Neural progenitor cell (in vitro differentiated cells): Measurements from ENCODE around the gene DHCR24. TPM values are rescaled to one million over a fixed set of nuclear protein-coding genes. Genes with fewer than 3 reads are reported as not detected.

Experiments used
- DNase-seq: peaks from one replicate; pipeline ENCODE4 v3.0.0-alpha.2; 2016; ENCODE audit warnings: low spot score
- H2AFZ ChIP-seq: fragments of 200-600 bp; sonication (generic); replicated peaks from 2 replicates; pipeline ENCODE4 v1.6.1; 2016; ENCODE audit warnings: antibody characterized with exemption
- H3F3A ChIP-seq: fragments of 200-600 bp; sonication (generic); 2 replicates; pipeline ENCODE4 v1.6.1; 2016; ENCODE audit warnings: antibody characterized with exemption, low read depth
- H3K27ac ChIP-seq: fragments of 200-600 bp; sonication (generic); 2 replicates; pipeline ENCODE4 v1.5.1; 2016; ENCODE audit warnings: mild to moderate bottlenecking
- H3K27me3 ChIP-seq: fragments of 200-600 bp; sonication (generic); 2 replicates; pipeline ENCODE4 v1.6.1; 2016; ENCODE audit warnings: mild to moderate bottlenecking, moderate library complexity
- H3K36me3 ChIP-seq: fragments of 200-600 bp; sonication (generic); 2 replicates; pipeline ENCODE4 v1.5.1; 2016
- H3K4me1 ChIP-seq: fragments of 200-600 bp; sonication (generic); 2 replicates; pipeline ENCODE4 v1.6.1; 2016; ENCODE audit warnings: mixed run types
- H3K4me2 ChIP-seq: fragments of 200-600 bp; sonication (generic); 2 replicates; pipeline ENCODE4 v1.6.1; 2016
- H3K4me3 ChIP-seq: fragments of 200-600 bp; sonication (generic); 2 replicates; pipeline ENCODE4 v1.5.1; 2016
- H3K79me2 ChIP-seq: fragments of 200-600 bp; sonication (generic); 2 replicates; pipeline ENCODE4 v1.6.1; 2016; ENCODE audit warnings: low read depth
- H3K9ac ChIP-seq: fragments of 200-600 bp; sonication (generic); 2 replicates; pipeline ENCODE4 v1.6.1; 2016
- H3K9me3 ChIP-seq: fragments of 200-600 bp; sonication (generic); 2 replicates; pipeline ENCODE4 v1.5.1; 2016; ENCODE audit warnings: low read depth
- H4K20me1 ChIP-seq: fragments of 200-600 bp; sonication (generic); 2 replicates; pipeline ENCODE4 v1.6.1; 2016; ENCODE audit warnings: low read depth
- H3K27ac Mint-ChIP-seq: 3 replicates; pipeline ENCODE4 v1.8.0; 2021; ENCODE audit warnings: mixed read lengths
- H3K27me3 Mint-ChIP-seq: 2 replicates; pipeline ENCODE4 v1.8.0; 2022; ENCODE audit warnings: low read depth, mild to moderate bottlenecking, inconsistent platforms, moderate library complexity, mixed read lengths; ENCODE audit not compliant: insufficient read depth
- H3K36me3 Mint-ChIP-seq: 3 replicates; pipeline ENCODE4 v1.8.0; 2021; ENCODE audit warnings: mixed read lengths
- H3K4me1 Mint-ChIP-seq: 3 replicates; pipeline ENCODE4 v1.8.0; 2021; ENCODE audit warnings: mixed read lengths
- H3K4me3 Mint-ChIP-seq: 3 replicates; pipeline ENCODE4 v1.8.0; 2021; ENCODE audit warnings: mild to moderate bottlenecking, moderate library complexity, mixed read lengths
- H3K9me3 Mint-ChIP-seq: 3 replicates; pipeline ENCODE4 v1.8.0; 2020; ENCODE audit warnings: mixed read lengths
- EZH2 ChIP-seq: fragments of 200-600 bp; sonication (generic); IDR thresholded peaks from 2 replicates; pipeline ENCODE4 v1.6.1; 2017; ENCODE audit warnings: antibody characterized with exemption, mild to moderate bottlenecking, moderate library complexity
- EZH2phosphoT487 ChIP-seq: fragments of 200-600 bp; sonication (generic); IDR thresholded peaks from 2 replicates; pipeline ENCODE4 v1.6.1; 2017; ENCODE audit warnings: antibody characterized with exemption
- total RNA-seq: library from RNA; depleted of rRNA; stranded (reverse); fragments of >200 nt; gene quantifications from 2 replicates; pipeline ENCODE4 v1.2.3, GENCODE V29; 2015; ENCODE audit warnings: low replicate concordance
- TF ChIP-seq, protein P1 (sequence below): fragments of 200-600 bp; sonication (generic); IDR thresholded peaks from 2 replicates; pipeline ENCODE4 v1.5.1; 2017; ENCODE audit warnings: antibody characterized with exemption, mild to moderate bottlenecking

The DHCR24 gene
- total RNA-seq, 1 donor from 2014 or later, result 94.5 TPM

- Mint-ChIP-seq H3K27ac (no peak overlapping the region), H3K36me3 (no peaks in the 10 kb centered on the region), H3K4me1 (peaks cover 4% of the 10 kb centered on the region), H3K4me3 (no peak overlapping the region), H3K27me3 (peaks cover 7% of the 10 kb centered on the region), H3K9me3 (no peaks in the 10 kb centered on the region)
- TF ChIP-seq EZH2phosphoT487 (no peak), EZH2 (no peak)
- TF ChIP-seq, protein P1, sequence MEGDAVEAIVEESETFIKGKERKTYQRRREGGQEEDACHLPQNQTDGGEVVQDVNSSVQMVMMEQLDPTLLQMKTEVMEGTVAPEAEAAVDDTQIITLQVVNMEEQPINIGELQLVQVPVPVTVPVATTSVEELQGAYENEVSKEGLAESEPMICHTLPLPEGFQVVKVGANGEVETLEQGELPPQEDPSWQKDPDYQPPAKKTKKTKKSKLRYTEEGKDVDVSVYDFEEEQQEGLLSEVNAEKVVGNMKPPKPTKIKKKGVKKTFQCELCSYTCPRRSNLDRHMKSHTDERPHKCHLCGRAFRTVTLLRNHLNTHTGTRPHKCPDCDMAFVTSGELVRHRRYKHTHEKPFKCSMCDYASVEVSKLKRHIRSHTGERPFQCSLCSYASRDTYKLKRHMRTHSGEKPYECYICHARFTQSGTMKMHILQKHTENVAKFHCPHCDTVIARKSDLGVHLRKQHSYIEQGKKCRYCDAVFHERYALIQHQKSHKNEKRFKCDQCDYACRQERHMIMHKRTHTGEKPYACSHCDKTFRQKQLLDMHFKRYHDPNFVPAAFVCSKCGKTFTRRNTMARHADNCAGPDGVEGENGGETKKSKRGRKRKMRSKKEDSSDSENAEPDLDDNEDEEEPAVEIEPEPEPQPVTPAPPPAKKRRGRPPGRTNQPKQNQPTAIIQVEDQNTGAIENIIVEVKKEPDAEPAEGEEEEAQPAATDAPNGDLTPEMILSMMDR, result no peak
- no peak overlapping the region for H2AFZ ChIP-seq
- H3K9me3 ChIP-seq, result no peaks in the 10 kb centered on the region
- no peak overlapping the region for H3K9ac ChIP-seq
- no peaks in the 10 kb centered on the region for H3K4me1 ChIP-seq
- no peaks in the 10 kb centered on the region for H3K36me3 ChIP-seq
- no peak for DNase-seq
- no peaks in the 10 kb centered on the region for H4K20me1 ChIP-seq
- H3K4me3 ChIP-seq, result no peak overlapping the region
- H3K4me2 ChIP-seq, result no peak overlapping the region
- H3F3A ChIP-seq, result no peaks in the 10 kb centered on the region
- no peak overlapping the region for H3K27ac ChIP-seq
- peaks cover 2% of the 10 kb centered on the region for H3K27me3 ChIP-seq
- H3K79me2 ChIP-seq, result no peaks in the 10 kb centered on the region
Measured at GRCh38 chr1:54806931-54807611, 79.9 kb downstream of the DHCR24 start.

GRCh38 chr1:54805981-54806381 is 81.0 kb downstream of the DHCR24 start:
- H3K27me3 Mint-ChIP-seq, result peaks cover 7% of the 10 kb centered on the region
- no peak for DNase-seq

DNA sequence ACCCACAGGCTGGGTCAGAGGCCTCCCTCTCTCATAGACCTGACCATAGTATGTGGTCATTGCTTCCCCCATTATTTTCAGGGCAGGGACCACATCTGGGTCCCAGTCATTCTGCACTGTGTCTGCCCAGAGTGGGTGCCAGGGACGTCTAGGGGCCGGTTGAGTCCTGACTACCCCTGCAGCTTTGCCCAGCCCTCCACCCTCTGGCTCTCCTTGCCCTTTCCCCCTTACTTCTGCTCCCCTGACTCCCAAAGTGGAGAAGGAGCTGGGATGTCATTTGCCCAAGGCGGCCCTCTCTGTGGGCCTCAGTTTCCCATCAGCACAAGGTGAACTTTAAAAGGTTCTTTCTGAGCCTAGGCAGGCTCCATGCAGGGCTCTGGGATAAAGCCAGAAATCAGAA is 81.5 kb downstream of the DHCR24 start:
- H3K4me1 Mint-ChIP-seq, result peaks cover 4% of the 10 kb centered on the region
- Histone ChIP-seq H2AFZ (no peak overlapping the region), H4K20me1 (no peaks in the 10 kb centered on the region), H3K4me2 (no peak overlapping the region), H3K9me3 (no peaks in the 10 kb centered on the region), H3K4me1 (no peaks in the 10 kb centered on the region), H3K27ac (no peak overlapping the region), H3F3A (no peaks in the 10 kb centered on the region), H3K27me3 (peaks cover 18% of the 10 kb centered on the region), H3K36me3 (no peaks in the 10 kb centered on the region), H3K4me3 (no peak overlapping the region), H3K9ac (no peak overlapping the region), H3K79me2 (no peaks in the 10 kb centered on the region)
- H3K27ac Mint-ChIP-seq, result no peak overlapping the region
- no peaks in the 10 kb centered on the region for H3K9me3 Mint-ChIP-seq
- no peak for DNase-seq
- H3K4me3 Mint-ChIP-seq, result no peak overlapping the region
- peaks cover 4% of the 10 kb centered on the region for H3K27me3 Mint-ChIP-seq
- no peaks in the 10 kb centered on the region for H3K36me3 Mint-ChIP-seq
- no peak for TF ChIP-seq EZH2
- no peak for TF ChIP-seq EZH2phosphoT487
- TF ChIP-seq, protein P1, result no peak

More at GRCh38 chr1:54805981-54806381, 81.0 kb downstream of the DHCR24 start:
- no peaks in the 10 kb centered on the region for H3F3A ChIP-seq
- no peak overlapping the region for H3K27ac ChIP-seq
- H3K79me2 ChIP-seq, result no peaks in the 10 kb centered on the region
- H3K4me3 ChIP-seq, result no peak overlapping the region
- no peak overlapping the region for H3K27ac Mint-ChIP-seq
- H2AFZ ChIP-seq, result no peak overlapping the region
- no peaks in the 10 kb centered on the region for H3K36me3 Mint-ChIP-seq
- H4K20me1 ChIP-seq, result no peaks in the 10 kb centered on the region
- no peaks in the 10 kb centered on the region for H3K36me3 ChIP-seq
- H3K4me1 ChIP-seq, result no peaks in the 10 kb centered on the region
- no peak overlapping the region for H3K4me3 Mint-ChIP-seq
- no peak for TF ChIP-seq EZH2phosphoT487
- no peak for TF ChIP-seq EZH2
- TF ChIP-seq, protein P1, result no peak
- no peak overlapping the region for H3K9ac ChIP-seq
- H3K9me3 Mint-ChIP-seq, result no peaks in the 10 kb centered on the region
- peaks cover 9% of the 10 kb centered on the region for H3K4me1 Mint-ChIP-seq
- H3K4me2 ChIP-seq, result no peak overlapping the region
- no peaks in the 10 kb centered on the region for H3K9me3 ChIP-seq
- peaks cover 13% of the 10 kb centered on the region for H3K27me3 ChIP-seq
